AG09319 (cell line): ENCODE measurements around the gene TBPL2.
"Not testable (repeated sequence)": the region's sequence is repeated elsewhere in the genome, so short reads cannot be mapped to it uniquely, and the experiment has no call there.

Experiments used
- DNase-seq: peaks from one replicate; pipeline ENCODE4 v3.0.0-alpha.2; 2010; ENCODE audit warnings: low read depth; ENCODE audit errors: extremely low read depth
- CTCF ChIP-seq: IDR thresholded peaks from 2 replicates; pipeline ENCODE4 v1.5.1; 2011; ENCODE audit warnings: low read depth, mild to moderate bottlenecking, inconsistent platforms, low read length, moderate library complexity

The TBPL2 gene

GRCh38 chr14:55384536-55384935 is 55.9 kb downstream of the TBPL2 start:
- no peak for TF ChIP-seq CTCF
- no peak for DNase-seq

- TF ChIP-seq CTCF = no peak
- DNase-seq = no peak
Measured at GRCh38 chr14:55383541-55384140, 56.8 kb downstream of the TBPL2 start.

- not testable (repeated sequence) for DNase-seq
Measured at GRCh38 chr14:55383056-55383466, 57.4 kb downstream of the TBPL2 start.

GRCh38 chr14:55382483-55382882 is 57.9 kb downstream of the TBPL2 start:
- no peak for TF ChIP-seq CTCF
- no peak for DNase-seq

GRCh38 chr14:55381561-55381960 is 58.9 kb downstream of the TBPL2 start:
- DNase-seq = no peak
- no peak for TF ChIP-seq CTCF

- no peak for DNase-seq
- no peak for TF ChIP-seq CTCF
Measured at GRCh38 chr14:55381040-55381439, 59.4 kb downstream of the TBPL2 start.

GRCh38 chr14:55377236-55377635 is 63.2 kb downstream of the TBPL2 start:
- DNase-seq = no peak
- no peak for TF ChIP-seq CTCF

- DNase-seq = no peak
- TF ChIP-seq CTCF = no peak
Measured at GRCh38 chr14:55374771-55375170, 65.6 kb downstream of the TBPL2 start.
